HepG2 (cell line): ENCODE data around the gene ANKRD31. TPM values are rescaled to one million over a fixed set of nuclear protein-coding genes. Genes with fewer than 3 reads are reported as not detected.

Source experiments
- HNF1A ChIP-seq, 2 experiments: sonication (generic) in 1 of 2; formaldehyde crosslinking in 1 of 2; IDR thresholded peaks; 2 replicates each; pipeline versions ENCODE4 v1.4.0 to v1.6.1; 2016 to 2020; ENCODE audit warnings: borderline replicate concordance in 1 of 2, low read depth in 1 of 2, mild to moderate bottlenecking in 1 of 2, missing genetic modification reagents in 1 of 2
- ISL2 ChIP-seq: sonication (generic); formaldehyde crosslinking; IDR thresholded peaks from 2 replicates; pipeline ENCODE4 v1.5.0; 2020; ENCODE audit warnings: missing genetic modification reagents
- KAT7 ChIP-seq: IDR thresholded peaks from 2 replicates; pipeline ENCODE4 v1.6.1; 2018; ENCODE audit warnings: borderline replicate concordance, missing compliant biosample characterization
- NR1H2 ChIP-seq: sonication (generic); formaldehyde crosslinking; IDR thresholded peaks from 2 replicates; pipeline ENCODE4 v1.8.1; 2022; ENCODE audit warnings: low read depth, missing genetic modification reagents, borderline replicate concordance
- POLR2G ChIP-seq: fragments of 200-400 bp; formaldehyde crosslinking; IDR thresholded peaks from 2 replicates; pipeline ENCODE4 v1.6.1; 2018; ENCODE audit warnings: mild to moderate bottlenecking, low read depth, low read length, moderate library complexity
- SAP130 ChIP-seq: IDR thresholded peaks from 2 replicates; pipeline ENCODE4 v1.6.1; 2016; ENCODE audit warnings: low read depth
- SNAPC5 ChIP-seq: sonication (generic); formaldehyde crosslinking; IDR thresholded peaks from 2 replicates; pipeline ENCODE4 v1.8.1; 2023; ENCODE audit warnings: mild to moderate bottlenecking, missing genetic modification reagents, borderline replicate concordance
- SOX5 ChIP-seq: IDR thresholded peaks from 2 replicates; pipeline ENCODE4 v1.6.1; 2016; ENCODE audit warnings: borderline replicate concordance
- SOX6 ChIP-seq, 2 experiments: fragments of 450-650 bp in 1 of 2; sonication (generic) in 1 of 2; formaldehyde crosslinking in 1 of 2; IDR thresholded peaks; 2 replicates each; pipeline versions ENCODE4 v1.4.0 to v1.6.1; 2017 to 2020; ENCODE audit warnings: antibody characterized with exemption in 1 of 2, mild to moderate bottlenecking in 1 of 2, missing genetic modification reagents in 1 of 2
- TEF ChIP-seq: sonication (generic); formaldehyde crosslinking; IDR thresholded peaks from 2 replicates; pipeline ENCODE4 v1.5.0; 2020; ENCODE audit warnings: missing genetic modification reagents
- ZKSCAN5 ChIP-seq: sonication (generic); formaldehyde crosslinking; IDR thresholded peaks from 2 replicates; pipeline ENCODE4 v1.5.1; 2020; ENCODE audit warnings: mild to moderate bottlenecking, missing genetic modification reagents
- ZMYM2 ChIP-seq: sonication (generic); formaldehyde crosslinking; IDR thresholded peaks from 2 replicates; pipeline ENCODE4 v1.8.0; 2022; ENCODE audit warnings: mild to moderate bottlenecking, missing genetic modification reagents
- ZNF121 ChIP-seq: sonication (generic); formaldehyde crosslinking; IDR thresholded peaks from 2 replicates; pipeline ENCODE4 v1.5.0; 2020; ENCODE audit warnings: mild to moderate bottlenecking, missing genetic modification reagents
- ZNF318 ChIP-seq: sonication (generic); formaldehyde crosslinking; IDR thresholded peaks from 2 replicates; pipeline ENCODE4 v1.4.0; 2020; ENCODE audit warnings: mild to moderate bottlenecking, missing genetic modification reagents
- ZNF784 ChIP-seq: sonication (generic); formaldehyde crosslinking; IDR thresholded peaks from 2 replicates; pipeline ENCODE4 v1.5.1; 2020; ENCODE audit warnings: missing genetic modification reagents, mild to moderate bottlenecking, borderline replicate concordance
- ZSCAN29 ChIP-seq: sonication (generic); formaldehyde crosslinking; conservative IDR thresholded peaks from 2 replicates; pipeline ENCODE4 v1.4.0; 2020; ENCODE audit warnings: mild to moderate bottlenecking, missing genetic modification reagents
- polyA plus RNA-seq, 8 experiments: library from polyadenylated mRNA; depleted of rRNA in 3 of 8; stranded (reverse) in 7 of 8; unstranded in 1 of 8; fragments of >200 nt; fragmentation: Illumina TruSeq in 4 of 8; extraction: Trizol in 4 of 8; gene quantifications; 2 replicates each; pipeline versions ENCODE4 v1.2.1 to v1.2.3, GENCODE V29; 2011 to 2016; ENCODE audit warnings: low read depth in 4 of 8, missing spikeins in 1 of 8, mixed read lengths in 1 of 8; ENCODE audit not compliant: insufficient read depth in 1 of 8
- total RNA-seq, 5 experiments: library from RNA; depleted of rRNA; stranded (reverse); fragments of >200 nt; fragmentation: Illumina TruSeq; extraction: Trizol; gene quantifications; 2 replicates each; pipeline ENCODE4 v1.2.3, GENCODE V29; 2016; ENCODE audit warnings: low read depth in 1 of 5

The ANKRD31 gene
- total and polyA plus RNA-seq, 2 of the 13 experiments (the other 11 are each of a cell fraction or from before 2014, with no cell fraction given), result 0.01 to 0.09 TPM

- TF ChIP-seq ZNF318 (no peak), SAP130 (CRISPR knock-in tag) (0 out of 2 replicates have a peak, but pooled peaks have one; percentile 35), KAT7 (no peak), SOX5 (CRISPR knock-in tag) (peak; percentile 24; the same call in 1 of the 2 replicates), HNF1A (IDR thresholded peaks at IDR 0.05; ENCODE audit: low read depth) (peak; percentile 93), HNF1A (CRISPR knock-in tag; IDR thresholded peaks at IDR 0.05; ENCODE audit: borderline replicate concordance) (peak; percentile 96), ZNF784 (no peak), TEF (no peak), SOX6 (IDR thresholded peaks at IDR 0.05) (no peak), SOX6 (CRISPR knock-in tag; IDR thresholded peaks at IDR 0.05) (peak; percentile 41), ZKSCAN5 (CRISPR knock-in tag) (no peak), ZNF121 (CRISPR knock-in tag) (no peak), SNAPC5 (CRISPR knock-in tag) (no peak), ZSCAN29 (CRISPR knock-in tag) (no peak), POLR2G (no peak), ISL2 (CRISPR knock-in tag) (no peak), ZMYM2 (no peak), NR1H2 (CRISPR knock-in tag) (no peak)
Measured at GRCh38 chr5:75260708-75261107, 24.0 kb upstream of the ANKRD31 start (continued).
